SK-N-SH (cell line): ENCODE results near the gene DYNC2H1.

Source experiments
- CHD2 ChIP-seq: fragments of 150-350 bp; IDR thresholded peaks from 2 replicates; pipeline ENCODE4 v1.6.1; 2018; ENCODE audit warnings: low read length; ENCODE audit not compliant: partially characterized antibody
- CTCF ChIP-seq: fragments of 200-600 bp; sonication (generic); IDR thresholded peaks from 2 replicates; pipeline ENCODE4 v1.6.1; 2017; ENCODE audit warnings: antibody characterized with exemption, mild to moderate bottlenecking, moderate library complexity
- ELF1 ChIP-seq: IDR thresholded peaks from 2 replicates; pipeline ENCODE4 v1.4.0; 2012
- GABPA ChIP-seq: IDR thresholded peaks from 2 replicates; pipeline ENCODE4 v1.4.0; 2012; ENCODE audit warnings: low read depth, mild to moderate bottlenecking
- MAX ChIP-seq: IDR thresholded peaks from 2 replicates; pipeline ENCODE4 v1.4.0; 2012; ENCODE audit warnings: low read depth
- POLR2AphosphoS5 ChIP-seq: IDR thresholded peaks from 2 replicates; pipeline ENCODE4 v1.6.1; 2012; ENCODE audit warnings: low read depth, low read length
- RCOR1 ChIP-seq: fragments of 150-350 bp; IDR thresholded peaks from 2 replicates; pipeline ENCODE4 v1.6.1; 2017; ENCODE audit warnings: antibody characterized with exemption, low read length
- REST ChIP-seq: IDR thresholded peaks from 2 replicates; pipeline ENCODE4 v1.6.1; 2012; ENCODE audit warnings: mild to moderate bottlenecking, low read depth, low read length, moderate library complexity

GRCh38 chr11:103364687-103365086 lies 255.5 kb downstream of the DYNC2H1 start:
- TF ChIP-seq CTCF: no peak
- no peak for TF ChIP-seq GABPA
- no peak for TF ChIP-seq REST
- no peak for TF ChIP-seq RCOR1
- no peak for TF ChIP-seq ELF1
- no peak for TF ChIP-seq POLR2AphosphoS5
- no peak for TF ChIP-seq MAX
- no peak for TF ChIP-seq CHD2
